ENCODE results near the gene PRR19. TPM values are rescaled to one million over a fixed set of nuclear protein-coding genes. Genes with fewer than 3 reads are reported as not detected.

Gene PRR19
- polyA plus RNA-seq, 6 donors from 2014 or later = 0.25 to 0.51 (median 0.34) TPM; not detected in 3

DNA sequence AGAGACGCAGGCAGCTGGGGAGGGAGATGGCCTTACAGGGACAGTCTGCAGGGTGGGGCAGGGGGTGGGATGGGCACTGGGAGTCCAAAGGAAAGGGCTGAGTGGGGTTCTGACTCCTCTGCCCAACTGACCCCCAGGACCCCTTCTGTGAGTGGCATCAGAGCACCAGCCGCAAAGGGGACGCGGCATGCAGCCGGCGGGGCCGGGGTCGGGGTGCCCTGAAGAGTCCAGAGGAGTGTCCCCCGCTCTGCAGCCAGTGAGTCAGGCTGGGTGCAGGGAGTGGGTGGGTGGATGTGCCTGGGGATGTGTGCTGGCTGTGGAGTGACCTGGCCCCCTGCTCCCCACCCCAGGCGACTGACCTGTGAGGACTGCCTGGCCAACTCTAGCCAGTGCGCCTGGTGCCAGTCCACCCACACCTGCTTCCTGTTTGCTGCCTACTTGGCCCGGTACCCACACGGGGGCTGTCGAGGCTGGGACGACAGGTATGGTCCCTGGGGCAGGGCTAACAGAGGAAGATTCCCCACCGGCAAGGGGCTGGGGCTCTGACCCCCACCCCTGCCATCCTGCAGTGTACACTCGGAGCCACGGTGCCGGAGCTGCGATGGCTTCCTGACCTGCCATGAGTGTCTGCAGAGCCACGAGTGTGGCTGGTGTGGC lies 49.3 kb downstream of the PRR19 start:
- Mint-ChIP-seq H3K27me3 (no peaks in the 10 kb centered on the region), H3K36me3 (peaks cover 4 to 38% of the 10 kb centered on the region in 2 donors), H3K9me3 (no peaks in the 10 kb centered on the region), H3K27ac (no peak overlapping the region), H3K4me1 (peaks cover 0 to 22% (median 0%) of the 10 kb centered on the region in 3 donors), H3K4me3 (no peak overlapping the region)
- DNase-seq (no peak), ATAC-seq (ENCODE audit: low read depth in 2 of 2) (no peak)

- peak; percentile 72 to 75 for ATAC-seq (ENCODE audit: low read depth in 2 of 2)
- H3K27ac Mint-ChIP-seq = peak overlapping the region in 2 of 6 donors; percentile 67 to 83
- no peaks in the 10 kb centered on the region for H3K9me3 Mint-ChIP-seq
- no peaks in the 10 kb centered on the region for H3K27me3 Mint-ChIP-seq
- H3K4me3 Mint-ChIP-seq = peak overlapping the region in 1 of 8 donors; percentile 70
- H3K36me3 Mint-ChIP-seq = peaks cover 4 to 34% of the 10 kb centered on the region in 2 donors
- H3K4me1 Mint-ChIP-seq = peaks cover 0 to 22% (median 2%) of the 10 kb centered on the region in 3 donors
- DNase-seq = no peak
These were observed 50.6 kb downstream of the PRR19 start for GRCh38 chr19:42352301-42353259.

DNA sequence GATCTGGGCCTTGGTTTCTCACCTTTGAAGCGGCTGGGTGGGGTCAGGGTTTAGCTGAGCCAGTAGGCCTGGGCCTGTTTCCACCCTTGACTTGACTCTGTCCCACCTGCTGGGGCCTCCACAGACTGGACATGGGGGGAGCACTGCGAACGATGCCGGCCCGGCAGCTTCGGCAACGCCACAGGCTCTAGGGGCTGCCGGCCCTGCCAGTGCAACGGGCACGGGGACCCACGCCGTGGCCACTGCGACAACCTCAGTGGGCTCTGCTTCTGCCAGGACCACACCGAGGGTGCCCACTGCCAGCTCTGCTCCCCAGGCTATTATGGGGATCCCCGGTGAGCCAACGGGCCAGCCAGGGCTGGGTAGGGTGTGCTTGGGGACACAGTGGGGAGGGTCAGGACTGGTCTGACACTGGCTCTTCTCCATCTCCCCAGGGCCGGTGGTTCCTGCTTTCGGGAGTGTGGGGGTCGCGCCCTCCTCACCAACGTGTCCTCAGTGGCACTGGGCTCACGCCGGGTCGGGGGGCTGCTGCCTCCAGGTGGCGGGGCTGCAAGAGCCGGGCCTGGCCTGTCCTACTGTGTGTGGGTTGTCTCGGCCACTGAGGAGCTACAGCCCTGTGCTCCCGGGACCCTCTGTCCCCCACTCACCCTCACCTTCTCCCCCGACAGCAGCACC lies 51.5 kb downstream of the PRR19 start:
- H3K27me3 Mint-ChIP-seq = no peaks in the 10 kb centered on the region
- peaks cover 4 to 34% of the 10 kb centered on the region in 2 donors for H3K36me3 Mint-ChIP-seq
- no peaks in the 10 kb centered on the region for H3K9me3 Mint-ChIP-seq
- H3K27ac Mint-ChIP-seq = peak overlapping the region in 2 of 6 donors; percentile 67 to 83
- no peak overlapping the region for H3K4me3 Mint-ChIP-seq
- ATAC-seq (ENCODE audit: low read depth in 2 of 2) (no peak), DNase-seq (no peak)
- peaks cover 0 to 25% (median 4%) of the 10 kb centered on the region in 3 donors for H3K4me1 Mint-ChIP-seq

DNA sequence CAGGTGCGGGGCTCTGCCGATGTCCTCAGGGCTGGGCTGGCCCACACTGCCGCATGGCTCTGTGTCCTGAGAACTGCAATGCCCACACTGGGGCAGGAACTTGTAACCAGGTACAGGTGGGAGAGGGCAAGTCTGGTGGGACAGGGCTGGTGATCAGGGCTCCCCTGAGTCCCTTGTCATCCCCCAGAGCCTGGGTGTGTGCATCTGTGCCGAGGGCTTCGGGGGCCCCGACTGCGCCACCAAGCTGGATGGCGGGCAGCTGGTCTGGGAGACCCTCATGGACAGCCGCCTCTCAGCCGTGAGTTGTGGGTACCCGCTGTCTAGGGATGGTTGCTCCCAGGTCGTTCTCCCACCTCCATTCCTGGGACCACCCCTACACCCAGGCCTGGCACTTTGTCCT lies 54.0 kb downstream of the PRR19 start:
- H3K9me3 Mint-ChIP-seq = no peaks in the 10 kb centered on the region
- peaks cover 4 to 42% of the 10 kb centered on the region in 2 donors for H3K36me3 Mint-ChIP-seq
- no peak overlapping the region for H3K27ac Mint-ChIP-seq
- no peak overlapping the region for H3K4me3 Mint-ChIP-seq
- H3K4me1 Mint-ChIP-seq = peaks cover 1 to 21% (median 4%) of the 10 kb centered on the region in 3 donors
- no peaks in the 10 kb centered on the region for H3K27me3 Mint-ChIP-seq
- ATAC-seq (ENCODE audit: low read depth in 2 of 2) (no peak), DNase-seq (no peak)

- peaks cover 4 to 45% of the 10 kb centered on the region in 2 donors for H3K36me3 Mint-ChIP-seq
- peaks cover 4 to 26% (median 7%) of the 10 kb centered on the region in 3 donors for H3K4me1 Mint-ChIP-seq
- no peak overlapping the region for H3K4me3 Mint-ChIP-seq
- H3K9me3 Mint-ChIP-seq = no peaks in the 10 kb centered on the region
- no peak for ATAC-seq (ENCODE audit: low read depth in 2 of 2)
- H3K27me3 Mint-ChIP-seq = no peaks in the 10 kb centered on the region
- no peak overlapping the region for H3K27ac Mint-ChIP-seq
- DNase-seq = no peak
These were observed 54.8 kb downstream of the PRR19 start for GRCh38 chr19:42356686-42357085.

DNA sequence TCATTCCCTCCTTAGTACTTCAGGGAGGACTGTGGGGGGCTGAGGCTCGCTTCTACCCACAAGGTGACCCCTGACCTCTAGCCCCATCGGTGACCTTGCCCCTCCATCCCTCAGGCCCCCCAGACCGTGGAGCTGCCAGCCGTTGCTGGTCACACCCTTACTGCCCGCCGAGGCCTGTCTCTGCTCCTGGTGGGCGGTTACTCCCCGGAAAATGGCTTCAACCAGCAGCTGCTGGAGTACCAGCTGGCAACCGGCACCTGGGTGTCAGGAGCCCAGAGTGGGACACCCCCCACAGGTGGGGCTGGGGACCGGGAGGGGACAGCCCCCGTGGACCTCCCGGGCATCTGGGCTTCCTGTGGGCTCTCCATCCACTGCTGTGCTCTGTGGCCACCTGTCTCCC lies 55.4 kb downstream of the PRR19 start:
- H3K27ac Mint-ChIP-seq = peak overlapping the region in 1 of 6 donors; percentile 64
- DNase-seq = no peak
- peaks cover 4 to 23% (median 9%) of the 10 kb centered on the region in 3 donors for H3K4me1 Mint-ChIP-seq
- H3K9me3 Mint-ChIP-seq = no peaks in the 10 kb centered on the region
- no peak overlapping the region for H3K4me3 Mint-ChIP-seq
- ATAC-seq (ENCODE audit: low read depth in 2 of 2) = no peak
- peaks cover 4 to 40% of the 10 kb centered on the region in 2 donors for H3K36me3 Mint-ChIP-seq
- no peaks in the 10 kb centered on the region for H3K27me3 Mint-ChIP-seq

Other genes starting within 250 kb of the PRR19 start
- gene GRIK5, start 231.9 kb upstream of the PRR19 start, polyA plus RNA-seq (ENCODE audit: low read depth in 6 of 6) = not detected
- gene ZNF574, start 226.0 kb upstream of the PRR19 start, polyA plus RNA-seq (ENCODE audit: low read depth in 6 of 6) = 10 to 100 TPM in 5 of 6 donors, 1 to 10 TPM in 1; 6.0 to 27.0 (median 12.2) TPM
- gene POU2F2, start 169.7 kb upstream of the PRR19 start, polyA plus RNA-seq (ENCODE audit: low read depth in 6 of 6) = 10 to 100 TPM; 16.5 to 96.9 (median 24.0) TPM
- 100 to 1,000 TPM; 127 to 150 (median 140) TPM for gene DEDD2, start 84.5 kb upstream of the PRR19 start, polyA plus RNA-seq (ENCODE audit: low read depth in 6 of 6)
- gene ZNF526, start 81.8 kb upstream of the PRR19 start, polyA plus RNA-seq (ENCODE audit: low read depth in 6 of 6) = 1 to 10 TPM in 5 of 6 donors, not detected in 1; 4.0 to 8.6 (median 5.1) TPM
- 10 to 100 TPM; 11.7 to 30.9 (median 18.3) TPM for gene GSK3A, start 59.5 kb upstream of the PRR19 start, polyA plus RNA-seq (ENCODE audit: low read depth in 6 of 6)
- gene ERF, start 47.0 kb upstream of the PRR19 start, polyA plus RNA-seq (ENCODE audit: low read depth in 6 of 6) = 1 to 10 TPM in 5 of 6 donors, under 1 TPM in 1; 0.68 to 8.2 (median 3.8) TPM
- 1 to 10 TPM in 5 of 6 donors, under 1 TPM in 1; 0.05 to 5.3 (median 2.1) TPM for gene CIC, start 32.9 kb upstream of the PRR19 start, polyA plus RNA-seq (ENCODE audit: low read depth in 6 of 6)
- 10 to 100 TPM; 12.3 to 25.9 (median 24.4) TPM for gene PAFAH1B3, start 492 bp downstream of the PRR19 start, polyA plus RNA-seq (ENCODE audit: low read depth in 6 of 6)
- gene TMEM145, start 11.2 kb downstream of the PRR19 start, polyA plus RNA-seq (ENCODE audit: low read depth in 6 of 6) = not detected
- gene MEGF8, start 23.5 kb downstream of the PRR19 start, polyA plus RNA-seq (ENCODE audit: low read depth in 6 of 6) = 1 to 10 TPM in 1 of 6 donors, under 1 TPM in 4, not detected in 1; 0.34 to 1.5 (median 0.45) TPM
- 10 to 100 TPM; 24.1 to 53.3 (median 37.7) TPM for gene CNFN, start 88.2 kb downstream of the PRR19 start, polyA plus RNA-seq (ENCODE audit: low read depth in 6 of 6)
- gene LIPE, start 125.3 kb downstream of the PRR19 start, polyA plus RNA-seq (ENCODE audit: low read depth in 6 of 6) = 10 to 100 TPM in 4 of 6 donors, 1 to 10 TPM in 2; 7.2 to 16.5 (median 11.6) TPM
- not detected for gene CXCL17, start 140.8 kb downstream of the PRR19 start, polyA plus RNA-seq (ENCODE audit: low read depth in 6 of 6)
- 1 to 10 TPM in 5 of 6 donors, not detected in 1; 2.8 to 4.3 (median 3.4) TPM for gene CEACAM1, start 226.3 kb downstream of the PRR19 start, polyA plus RNA-seq (ENCODE audit: low read depth in 6 of 6)

All from naive B cell (primary cell).